Adrenal gland (tissue), 5 donors: ENCODE data around the gene CRTC3.

Source experiments
- POLR2A ChIP-seq, 2 donors: fragments of 450-650 bp; IDR thresholded peaks; one replicate each; pipeline ENCODE4 v1.6.1; 2017; ENCODE audit warnings: antibody characterized with exemption in 2 of 2, mild to moderate bottlenecking in 2 of 2, moderate library complexity in 1 of 2
- TF ChIP-seq, protein P1 (sequence below), 6 experiments: fragments of 450-650 bp in 4 of 6; fragments of 200-600 bp in 2 of 6; sonication (generic) in 1 of 6; IDR thresholded peaks; 1 replicate in 5 of 6; 2 replicates in 1 of 6; pipeline versions ENCODE4 v1.5.1 to v1.8.0; 2016 to 2021; ENCODE audit warnings: antibody characterized with exemption in 6 of 6, mild to moderate bottlenecking in 2 of 6, moderate library complexity in 1 of 6
- donor health status: DM: no; HTN: no; CAD: no.

DNA sequence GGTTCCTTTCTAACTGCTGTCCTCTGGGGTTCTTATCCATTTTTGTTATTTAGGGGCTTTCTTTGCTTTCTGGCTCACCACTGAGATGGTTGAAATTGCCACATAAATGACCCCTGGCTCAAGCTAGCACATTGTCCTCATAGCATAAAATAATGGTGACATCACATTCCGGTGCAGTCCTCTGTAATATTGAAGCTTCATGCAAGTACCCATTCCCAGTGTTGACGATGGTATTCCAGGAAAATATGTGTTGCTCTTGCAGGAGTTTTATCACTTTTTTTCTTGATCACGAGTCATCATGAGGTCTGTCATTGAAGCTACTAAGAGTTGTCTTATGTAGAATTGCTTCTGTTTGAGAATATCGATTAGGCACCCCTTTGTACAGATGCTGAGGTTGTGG is 56.1 kb downstream of the CRTC3 start:
- TF ChIP-seq, protein P1, sequence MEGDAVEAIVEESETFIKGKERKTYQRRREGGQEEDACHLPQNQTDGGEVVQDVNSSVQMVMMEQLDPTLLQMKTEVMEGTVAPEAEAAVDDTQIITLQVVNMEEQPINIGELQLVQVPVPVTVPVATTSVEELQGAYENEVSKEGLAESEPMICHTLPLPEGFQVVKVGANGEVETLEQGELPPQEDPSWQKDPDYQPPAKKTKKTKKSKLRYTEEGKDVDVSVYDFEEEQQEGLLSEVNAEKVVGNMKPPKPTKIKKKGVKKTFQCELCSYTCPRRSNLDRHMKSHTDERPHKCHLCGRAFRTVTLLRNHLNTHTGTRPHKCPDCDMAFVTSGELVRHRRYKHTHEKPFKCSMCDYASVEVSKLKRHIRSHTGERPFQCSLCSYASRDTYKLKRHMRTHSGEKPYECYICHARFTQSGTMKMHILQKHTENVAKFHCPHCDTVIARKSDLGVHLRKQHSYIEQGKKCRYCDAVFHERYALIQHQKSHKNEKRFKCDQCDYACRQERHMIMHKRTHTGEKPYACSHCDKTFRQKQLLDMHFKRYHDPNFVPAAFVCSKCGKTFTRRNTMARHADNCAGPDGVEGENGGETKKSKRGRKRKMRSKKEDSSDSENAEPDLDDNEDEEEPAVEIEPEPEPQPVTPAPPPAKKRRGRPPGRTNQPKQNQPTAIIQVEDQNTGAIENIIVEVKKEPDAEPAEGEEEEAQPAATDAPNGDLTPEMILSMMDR (IDR thresholded peaks at IDR 0.05) = no peak
- TF ChIP-seq POLR2A (IDR thresholded peaks at IDR 0.05) = no peak
